Right lobe of liver (tissue), 4 donors: ENCODE data around the gene CLIC5.

Experiments
- CTCF ChIP-seq, 4 donors: fragments of 200-600 bp in 3 of 4; fragments of 450-650 bp in 1 of 4; IDR thresholded peaks; one replicate each; pipeline versions ENCODE4 v1.5.1 to v1.8.0; 2016 to 2022; ENCODE audit warnings: antibody characterized with exemption in 4 of 4, mild to moderate bottlenecking in 2 of 4
- POLR2A ChIP-seq: fragments of 450-650 bp; IDR thresholded peaks from one replicate; pipeline ENCODE4 v1.6.1; 2017; ENCODE audit warnings: antibody characterized with exemption, mild to moderate bottlenecking
- donor health status: DM: no; HTN: no; CAD: no.
- donor health status: DM: no; HTN: no; CAD: no.
- donor health status: DM: no; HTN: yes; CAD: no.

- TF ChIP-seq CTCF (IDR thresholded peaks at IDR 0.05) (no peak), POLR2A (no peak)
These were observed 56.0 kb downstream of the CLIC5 start for GRCh38 chr6:45959534-45960145.
